HEK293 (cell line): ENCODE measurements around the gene MAPK12.

Source experiments
- CTCF ChIP-seq: fragments of 450-650 bp; formaldehyde crosslinking; IDR thresholded peaks from 2 replicates; pipeline ENCODE4 v1.5.1; 2016; ENCODE audit warnings: missing biosample characterization, missing genetic modification characterization
- PBX3 ChIP-seq: sonication (generic); formaldehyde crosslinking; IDR thresholded peaks from 2 replicates; pipeline ENCODE4 v1.8.1; 2022; ENCODE audit warnings: mild to moderate bottlenecking, moderate library complexity, missing genetic modification reagents
- PRDM10 ChIP-seq: fragments of 450-650 bp; formaldehyde crosslinking; IDR thresholded peaks from 2 replicates; pipeline ENCODE4 v1.5.1; 2016; ENCODE audit warnings: missing biosample characterization, missing genetic modification characterization
- RBAK ChIP-seq: fragments of 450-650 bp; formaldehyde crosslinking; IDR thresholded peaks from 2 replicates; pipeline ENCODE4 v1.5.1; 2016; ENCODE audit warnings: missing biosample characterization, missing genetic modification characterization
- REST ChIP-seq: fragments of 450-650 bp; formaldehyde crosslinking; IDR thresholded peaks from 2 replicates; pipeline ENCODE4 v1.5.1; 2016; ENCODE audit warnings: missing biosample characterization, missing genetic modification characterization
- ZBTB1 ChIP-seq: fragments of 450-650 bp; formaldehyde crosslinking; IDR thresholded peaks from 2 replicates; pipeline ENCODE4 v1.5.1; 2016; ENCODE audit warnings: missing biosample characterization, missing genetic modification characterization
- ZFP37 ChIP-seq: fragments of 450-650 bp; formaldehyde crosslinking; IDR thresholded peaks from 2 replicates; pipeline ENCODE4 v1.5.1; 2016; ENCODE audit warnings: missing biosample characterization, missing genetic modification characterization
- ZNF138 ChIP-seq: fragments of 450-650 bp; formaldehyde crosslinking; IDR thresholded peaks from 2 replicates; pipeline ENCODE4 v1.5.1; 2016; ENCODE audit warnings: missing biosample characterization, missing genetic modification characterization, borderline replicate concordance
- ZNF184 ChIP-seq: fragments of 450-650 bp; IDR thresholded peaks from 2 replicates; pipeline ENCODE4 v1.5.1; 2018; ENCODE audit warnings: missing biosample characterization, mild to moderate bottlenecking, missing genetic modification characterization
- ZNF274 ChIP-seq, 2 experiments: fragments of 200-500 bp in 1 of 2; fragments of 450-650 bp in 1 of 2; sonication (Bioruptor generic) in 1 of 2; formaldehyde crosslinking in 1 of 2; IDR thresholded peaks; 2 replicates each; pipeline versions ENCODE4 v1.5.1 to v1.6.1; 2014 to 2016; ENCODE audit warnings: borderline replicate concordance in 1 of 2, inconsistent platforms in 1 of 2, low read length in 1 of 2, missing biosample characterization in 1 of 2, missing genetic modification characterization in 1 of 2
- ZNF354C ChIP-seq: fragments of 450-650 bp; formaldehyde crosslinking; IDR thresholded peaks from 2 replicates; pipeline ENCODE4 v1.5.1; 2016; ENCODE audit warnings: missing biosample characterization, missing genetic modification characterization, low read depth, borderline replicate concordance
- ZNF664 ChIP-seq: fragments of 450-650 bp; formaldehyde crosslinking; IDR thresholded peaks from 2 replicates; pipeline ENCODE4 v1.5.1; 2016; ENCODE audit warnings: missing biosample characterization, missing genetic modification characterization
- ZNF747 ChIP-seq: fragments of 450-650 bp; formaldehyde crosslinking; IDR thresholded peaks from 2 replicates; pipeline ENCODE4 v1.5.1; 2016; ENCODE audit warnings: missing biosample characterization, missing genetic modification characterization
- ZNF792 ChIP-seq: fragments of 450-650 bp; formaldehyde crosslinking; IDR thresholded peaks from 2 replicates; pipeline ENCODE4 v1.5.1; 2016; ENCODE audit warnings: missing biosample characterization, missing genetic modification characterization

- TF ChIP-seq CTCF (tag by site-specific recombination) (no peak), ZNF664 (tag by site-specific recombination) (no peak), ZNF792 (tag by site-specific recombination) (no peak), ZNF138 (tag by site-specific recombination) (no peak), ZNF274 (IDR thresholded peaks at IDR 0.05; ENCODE audit: low read length) (no peak), ZNF274 (tag by site-specific recombination; IDR thresholded peaks at IDR 0.05; ENCODE audit: borderline replicate concordance) (no peak), ZNF184 (no peak), PRDM10 (tag by site-specific recombination) (no peak), ZNF354C (tag by site-specific recombination) (no peak), RBAK (tag by site-specific recombination) (no peak), PBX3 (CRISPR knock-in tag) (no peak), ZNF747 (tag by site-specific recombination) (no peak), ZBTB1 (tag by site-specific recombination) (no peak), REST (no peak), ZFP37 (no peak)
Observed at GRCh38 chr22:50304528-50305392, 43.3 kb upstream of the MAPK12 start.
